Measurements from ENCODE around the gene MORN4.
A peak's percentile ranks its signal among the peaks of the same experiment; 100 is the strongest.
"Not testable (repeated sequence)": the region's sequence is repeated elsewhere in the genome, so short reads cannot be mapped to it uniquely, and the experiment has no call there.

The MORN4 gene

GRCh38 chr10:97640868-97641811 is 7.8 kb upstream of the MORN4 start:
- no peak for DNase-seq (ENCODE audit: low read depth in 2 of 2)

GRCh38 chr10:97640174-97640867 is 7.0 kb upstream of the MORN4 start, which contains the start of gene PI4K2A:
Gene PI4K2A, plus strand, starts transcription at chr10:97640671. Its CDS starts 72 bp downstream, at chr10:97640743.
- DNase-seq (ENCODE audit: low read depth in 2 of 2) = peak; percentile 96 to 98

- not testable (repeated sequence) for DNase-seq (ENCODE audit: low read depth in 2 of 2)
Observed at GRCh38 chr10:97639090-97639489, 5.8 kb upstream of the MORN4 start.

- no peak for DNase-seq (ENCODE audit: low read depth in 2 of 2)
Observed at GRCh38 chr10:97635577-97635976, 2.3 kb upstream of the MORN4 start.

GRCh38 chr10:97633921-97634320 is 621 bp upstream of the MORN4 start:
- no peak for DNase-seq (ENCODE audit: low read depth in 2 of 2)

GRCh38 chr10:97631098-97631497 is 2.2 kb downstream of the MORN4 start:
- DNase-seq (ENCODE audit: low read depth in 2 of 2) = no peak

GRCh38 chr10:97629289-97629688 is 4.0 kb downstream of the MORN4 start:
- no peak for DNase-seq (ENCODE audit: low read depth in 2 of 2)

GRCh38 chr10:97628228-97628627 is 5.1 kb downstream of the MORN4 start:
- no peak for DNase-seq (ENCODE audit: low read depth in 2 of 2)

- no peak for DNase-seq (ENCODE audit: low read depth in 2 of 2)
Observed at GRCh38 chr10:97627731-97628130, 5.6 kb downstream of the MORN4 start.

GRCh38 chr10:97623277-97623676 is 10.0 kb downstream of the MORN4 start:
- DNase-seq (ENCODE audit: low read depth in 2 of 2) = no peak

- no peak for DNase-seq (ENCODE audit: low read depth in 2 of 2)
Observed at GRCh38 chr10:97618733-97619132, 14.6 kb downstream of the MORN4 start.

- no peak for DNase-seq (ENCODE audit: low read depth in 2 of 2)
Observed at GRCh38 chr10:97618285-97618684, 15.0 kb downstream of the MORN4 start.

GRCh38 chr10:97612386-97612785 is 20.9 kb downstream of the MORN4 start:
- no peak for DNase-seq (ENCODE audit: low read depth in 2 of 2)

GRCh38 chr10:97611473-97611872 is 21.8 kb downstream of the MORN4 start:
- no peak for DNase-seq (ENCODE audit: low read depth in 2 of 2)

GRCh38 chr10:97608991-97609561 is 24.2 kb downstream of the MORN4 start:
- no peak for DNase-seq (ENCODE audit: low read depth in 2 of 2)

GRCh38 chr10:97607095-97607636 is 26.1 kb downstream of the MORN4 start:
- no peak for DNase-seq (ENCODE audit: low read depth in 2 of 2)

GRCh38 chr10:97601268-97602215 is 31.8 kb downstream of the MORN4 start:
- DNase-seq (ENCODE audit: low read depth in 2 of 2) = no peak

GRCh38 chr10:97600616-97601015 is 32.7 kb downstream of the MORN4 start:
- DNase-seq (ENCODE audit: low read depth in 2 of 2) = no peak

- no peak for DNase-seq (ENCODE audit: low read depth in 2 of 2)
Observed at GRCh38 chr10:97599272-97599619, 34.1 kb downstream of the MORN4 start.

- DNase-seq (ENCODE audit: low read depth in 2 of 2) = no peak
Observed at GRCh38 chr10:97598407-97599271, 34.7 kb downstream of the MORN4 start.
